Ramos (cell line): ENCODE measurements around the gene TDP1.

Source experiments
- in situ Hi-C: fragments of 300-500 bp; cut with MboI; formaldehyde crosslinking; loops from one replicate; pipeline ENCODE4 v1.14.3; 2022; ENCODE audit warnings: low sequenced_read_pairs; ENCODE audit not compliant: unreplicated experiment

Gene TDP1

DNA sequence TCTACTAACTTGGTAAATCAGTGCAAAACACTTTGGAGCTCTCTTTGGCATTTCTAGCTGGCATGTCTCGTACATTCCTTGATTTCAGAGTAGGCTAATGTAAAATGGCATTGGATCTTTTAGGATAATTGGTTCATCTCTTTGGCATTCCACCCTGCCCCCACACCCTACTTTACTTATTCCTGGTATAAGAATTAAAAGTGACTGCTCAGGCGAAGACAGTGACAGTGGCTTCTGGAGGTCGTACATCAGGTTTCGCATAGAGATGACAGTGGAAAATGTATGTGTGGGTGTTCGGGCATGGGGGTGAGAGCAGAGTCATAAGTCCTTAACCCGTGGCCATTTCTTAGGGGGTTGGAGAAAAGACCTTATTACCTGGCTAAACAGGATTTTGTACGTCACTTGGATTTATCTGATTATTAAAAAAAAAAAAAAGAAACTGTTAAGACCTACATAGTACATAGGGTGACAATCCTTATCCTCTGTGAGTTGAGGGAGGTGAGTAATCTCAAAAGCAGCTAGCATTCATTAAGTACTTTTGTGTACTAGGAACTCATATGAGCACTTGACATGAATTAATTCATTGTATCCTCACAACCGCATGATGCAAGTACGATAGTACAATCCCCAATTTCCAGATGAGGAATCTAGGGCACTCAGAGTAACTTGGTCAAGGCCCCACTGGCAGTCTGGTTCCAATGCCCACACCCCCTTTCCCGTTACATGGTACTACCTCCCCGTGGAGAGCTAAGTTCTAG, 83.7 kb downstream of the TDP1 start:
- in situ Hi-C loops, result no loop called here

- in situ Hi-C loops, result no loop called here
Measured at GRCh38 chr14:90040411-90040810, 84.7 kb downstream of the TDP1 start.

GRCh38 chr14:90042496-90043252, 86.9 kb downstream of the TDP1 start:
- in situ Hi-C loops, result no loop called here

- in situ Hi-C loops, result no loop called here
Measured at GRCh38 chr14:90045616-90046015, 89.9 kb downstream of the TDP1 start.

DNA sequence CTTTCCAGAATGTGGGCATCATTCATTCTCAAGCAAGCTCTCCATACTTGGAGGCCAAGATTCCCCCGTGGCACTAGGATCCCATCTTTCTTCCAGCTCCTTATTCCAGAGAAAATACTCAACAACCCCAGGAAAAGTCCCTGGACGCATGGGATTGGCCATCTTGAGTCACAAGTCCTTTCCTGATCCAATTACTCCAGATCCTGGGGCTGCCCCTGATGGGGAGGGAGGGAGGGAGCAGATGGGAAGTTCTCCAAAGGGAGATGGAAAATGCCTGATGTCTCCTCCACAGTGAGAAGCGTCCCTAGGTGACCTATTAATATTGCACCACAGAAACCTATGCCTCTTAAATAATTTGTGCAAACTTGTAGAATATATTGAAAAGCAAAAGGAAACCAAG, 93.7 kb downstream of the TDP1 start:
- in situ Hi-C loops, result no loop called here

- in situ Hi-C loops, result no loop called here
Measured at GRCh38 chr14:90050271-90050670, 94.5 kb downstream of the TDP1 start.

DNA sequence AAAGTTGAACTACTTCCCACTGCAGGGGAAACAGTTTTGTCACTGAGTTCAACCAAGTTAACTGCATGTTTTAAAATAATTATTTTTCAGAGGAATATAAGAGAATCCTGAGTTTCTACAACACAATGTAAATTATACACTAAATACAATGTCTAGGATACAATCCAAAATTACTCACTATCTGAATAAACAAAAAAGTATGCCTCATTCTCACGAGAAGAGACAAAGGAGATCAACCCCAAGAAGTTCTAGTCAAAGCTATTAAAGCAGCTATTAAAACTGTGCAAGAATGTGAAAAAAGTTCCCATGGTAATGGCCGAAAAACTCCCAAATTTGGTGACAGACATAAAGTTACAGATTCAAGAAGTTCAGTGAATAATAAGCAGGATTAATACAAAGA, 97.3 kb downstream of the TDP1 start:
- in situ Hi-C loops, result no loop called here

DNA sequence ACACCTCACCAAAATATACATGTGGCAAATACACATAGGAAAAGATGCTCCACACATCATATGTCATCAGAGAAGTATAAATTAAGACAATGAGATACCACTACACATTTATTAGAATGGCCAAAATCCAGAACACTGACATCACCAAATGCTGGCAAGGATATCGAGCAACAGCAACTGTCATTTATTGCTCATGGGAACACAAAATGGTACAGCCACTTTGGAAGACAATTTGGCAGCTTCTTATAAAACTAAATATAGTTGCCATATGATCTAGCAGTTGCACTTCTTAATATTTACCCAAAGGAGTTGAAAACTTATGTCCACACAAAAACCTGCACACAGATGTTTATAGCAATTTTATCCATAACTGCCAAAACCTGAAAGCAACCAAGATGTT, 99.1 kb downstream of the TDP1 start:
- in situ Hi-C loops, result no loop called here

DNA sequence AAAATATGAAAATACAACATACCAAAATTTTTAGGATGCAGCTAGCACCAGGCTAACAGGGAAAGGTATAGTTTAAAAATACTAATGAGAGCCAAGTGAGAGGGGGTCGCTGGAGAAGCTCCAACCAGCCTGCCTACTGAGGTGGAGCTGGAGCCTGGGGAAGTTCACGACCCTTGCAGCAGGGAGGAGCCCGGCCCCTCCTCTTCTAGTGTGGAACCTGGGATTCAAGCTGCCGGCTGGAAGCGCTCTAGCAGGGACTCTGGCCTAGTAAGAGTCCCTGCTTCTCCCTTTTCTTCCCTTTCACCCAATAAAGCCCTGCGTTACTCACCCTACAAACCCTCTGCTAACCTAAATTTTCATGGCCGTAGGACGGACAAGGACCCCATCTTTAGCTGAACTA, 101.1 kb downstream of the TDP1 start:
- in situ Hi-C loops, result no loop called here

GRCh38 chr14:90058876-90059458, 103.2 kb downstream of the TDP1 start:
- in situ Hi-C loops, result no loop called here

DNA sequence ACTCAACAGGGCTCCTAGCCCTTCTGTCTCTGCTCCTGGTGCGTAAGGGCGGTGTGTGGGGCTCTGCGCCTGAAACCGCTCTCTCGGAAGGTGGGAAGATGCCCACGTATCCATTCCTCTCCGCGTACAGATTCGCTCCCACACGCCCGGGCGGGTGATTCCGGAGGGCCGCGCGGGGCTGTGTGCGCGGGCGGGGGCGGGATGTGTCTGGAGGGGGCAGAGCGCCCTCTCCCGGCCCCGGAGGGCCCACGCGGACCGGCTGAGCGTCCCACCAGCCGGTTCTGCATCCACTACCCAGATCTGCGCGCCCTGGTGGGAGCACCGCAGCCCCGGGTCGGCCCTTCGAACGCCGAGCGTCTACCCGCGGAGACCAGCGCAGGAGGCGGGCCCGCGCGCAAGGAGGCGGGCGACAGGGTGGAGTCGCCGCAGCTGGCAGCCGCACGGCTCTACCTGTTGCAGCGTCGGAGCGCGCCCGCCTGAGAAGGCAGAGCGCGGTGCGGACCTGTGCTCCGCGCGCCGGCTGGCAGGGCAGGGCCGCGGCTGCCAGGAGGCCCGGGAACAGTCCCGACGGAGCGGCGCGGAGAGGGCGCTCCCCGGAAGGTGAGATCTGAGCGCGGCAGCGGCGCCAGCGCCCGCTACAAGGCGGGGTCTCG, 104.7 kb downstream of the TDP1 start:
- in situ Hi-C loops, result no loop called here

- in situ Hi-C loops, result no loop called here
Measured at GRCh38 chr14:90060965-90061684, 105.4 kb downstream of the TDP1 start.

- in situ Hi-C loops, result no loop called here
Measured at GRCh38 chr14:90061685-90062126, 106.0 kb downstream of the TDP1 start, which contains the start of gene KCNK13. Gene KCNK13, plus strand, starts transcription at chr14:90061994. Its CDS starts 212 bp downstream, at chr14:90062206.

GRCh38 chr14:90062127-90062794, 106.5 kb downstream of the TDP1 start:
- in situ Hi-C loops, result no loop called here

GRCh38 chr14:90062822-90063539, 107.3 kb downstream of the TDP1 start:
- in situ Hi-C loops, result no loop called here

- in situ Hi-C loops, result no loop called here
Measured at GRCh38 chr14:90072350-90072749, 116.6 kb downstream of the TDP1 start.

DNA sequence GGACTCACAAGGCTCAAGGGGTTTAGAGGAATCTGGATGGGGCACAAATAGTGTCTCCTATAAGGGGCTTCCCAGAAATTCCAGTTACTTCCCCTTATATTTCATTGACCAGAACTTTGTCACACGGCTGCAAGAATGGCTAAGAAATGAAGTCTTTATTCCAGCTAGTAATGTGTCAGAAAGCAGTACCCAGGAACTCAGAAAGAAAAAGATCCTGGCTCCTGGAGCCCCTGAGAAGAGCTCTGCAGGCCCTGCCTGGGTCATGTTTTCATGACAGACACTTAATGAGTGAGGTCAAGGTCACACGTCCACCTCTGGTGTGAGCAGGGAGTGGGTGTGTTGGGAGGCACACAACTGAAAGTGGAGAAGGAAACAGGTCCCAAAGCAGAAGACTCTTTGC, 123.8 kb downstream of the TDP1 start:
- in situ Hi-C loops, result no loop called here

DNA sequence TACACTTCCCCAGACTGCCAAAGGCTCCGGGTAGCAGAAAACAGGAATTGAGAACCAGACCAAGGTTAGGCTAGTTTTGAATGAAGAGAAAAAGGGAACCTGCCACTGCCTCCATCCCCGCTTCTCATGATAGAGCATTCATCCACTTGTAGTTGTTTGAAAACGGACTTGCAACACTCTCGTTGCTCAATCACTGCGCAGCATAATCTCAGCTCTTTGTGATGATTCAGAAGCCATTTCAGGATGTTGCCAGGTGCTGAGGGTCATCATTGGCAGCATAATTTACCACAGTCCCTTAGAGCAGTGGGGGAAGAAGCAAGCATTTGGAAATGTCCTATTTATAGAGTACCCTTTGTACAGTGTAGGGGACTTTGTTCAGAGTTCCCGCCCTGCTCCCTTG, 131.7 kb downstream of the TDP1 start:
- in situ Hi-C loops, result no loop called here

DNA sequence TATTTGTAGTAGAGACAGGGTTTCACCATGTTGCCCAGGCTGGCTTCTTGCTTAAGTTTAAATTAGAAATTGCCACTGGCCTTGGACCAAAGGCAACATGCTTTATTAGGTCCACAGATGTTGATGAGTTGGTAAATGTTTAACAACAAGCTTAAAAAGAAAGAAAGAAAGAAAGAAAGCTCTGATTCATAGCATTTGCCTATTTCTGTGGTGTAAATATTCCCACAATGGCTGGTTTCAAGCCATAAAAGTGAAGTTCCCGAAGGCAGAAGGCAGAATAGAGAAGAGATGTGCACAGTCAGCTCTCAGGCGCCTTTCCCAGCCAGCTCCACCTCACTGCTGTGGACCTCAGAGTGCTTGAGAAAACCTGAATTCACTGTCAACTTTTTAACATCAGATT, 132.4 kb downstream of the TDP1 start:
- in situ Hi-C loops, result no loop called here
